Thyroid gland (tissue), 4 donors: ENCODE measurements around the gene ZBTB7B.

Source experiments
- POLR2A ChIP-seq, 2 donors: fragments of 450-650 bp; IDR thresholded peaks; one replicate each; pipeline ENCODE4 v1.6.1; 2017; ENCODE audit warnings: antibody characterized with exemption in 2 of 2, mild to moderate bottlenecking in 2 of 2, moderate library complexity in 1 of 2
- TF ChIP-seq, protein P1 (sequence below), 6 experiments: fragments of 200-600 bp in 3 of 6; fragments of 450-650 bp in 3 of 6; sonication (generic) in 3 of 6; IDR thresholded peaks; one replicate each; pipeline ENCODE4 v1.5.1; 2016 to 2019; ENCODE audit warnings: antibody characterized with exemption in 6 of 6, mild to moderate bottlenecking in 2 of 6, inconsistent platforms in 1 of 6, moderate library complexity in 1 of 6

DNA sequence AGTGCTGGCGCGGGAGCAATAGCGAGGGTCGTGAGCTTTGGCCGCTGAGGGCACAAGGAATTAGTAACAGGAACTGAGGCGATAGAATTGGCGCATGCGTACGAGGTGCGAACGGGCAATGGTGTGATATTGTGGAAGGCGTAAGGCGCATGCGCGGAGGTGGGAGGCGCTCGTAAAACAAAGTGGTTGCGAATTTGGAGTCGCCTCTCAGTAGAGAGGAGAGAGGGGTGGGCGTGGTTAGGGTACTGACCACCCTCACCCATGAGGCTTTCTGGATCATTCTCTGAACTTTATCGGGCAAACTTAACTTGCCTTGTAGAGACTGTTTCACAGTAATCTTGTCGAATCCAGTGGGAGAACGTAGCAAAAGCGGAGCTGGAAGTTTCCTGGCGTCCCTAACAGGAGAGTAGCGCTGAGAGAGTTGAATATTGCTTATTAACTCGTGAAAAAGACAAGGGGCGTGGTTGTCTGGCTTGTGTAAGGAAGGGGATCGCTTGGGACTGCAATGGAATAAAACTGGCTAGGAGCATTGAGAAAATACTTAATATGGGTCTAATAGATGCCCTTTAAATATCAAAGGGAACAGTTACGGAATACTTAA is 27.7 kb upstream of the ZBTB7B start:
- TF ChIP-seq, protein P1, sequence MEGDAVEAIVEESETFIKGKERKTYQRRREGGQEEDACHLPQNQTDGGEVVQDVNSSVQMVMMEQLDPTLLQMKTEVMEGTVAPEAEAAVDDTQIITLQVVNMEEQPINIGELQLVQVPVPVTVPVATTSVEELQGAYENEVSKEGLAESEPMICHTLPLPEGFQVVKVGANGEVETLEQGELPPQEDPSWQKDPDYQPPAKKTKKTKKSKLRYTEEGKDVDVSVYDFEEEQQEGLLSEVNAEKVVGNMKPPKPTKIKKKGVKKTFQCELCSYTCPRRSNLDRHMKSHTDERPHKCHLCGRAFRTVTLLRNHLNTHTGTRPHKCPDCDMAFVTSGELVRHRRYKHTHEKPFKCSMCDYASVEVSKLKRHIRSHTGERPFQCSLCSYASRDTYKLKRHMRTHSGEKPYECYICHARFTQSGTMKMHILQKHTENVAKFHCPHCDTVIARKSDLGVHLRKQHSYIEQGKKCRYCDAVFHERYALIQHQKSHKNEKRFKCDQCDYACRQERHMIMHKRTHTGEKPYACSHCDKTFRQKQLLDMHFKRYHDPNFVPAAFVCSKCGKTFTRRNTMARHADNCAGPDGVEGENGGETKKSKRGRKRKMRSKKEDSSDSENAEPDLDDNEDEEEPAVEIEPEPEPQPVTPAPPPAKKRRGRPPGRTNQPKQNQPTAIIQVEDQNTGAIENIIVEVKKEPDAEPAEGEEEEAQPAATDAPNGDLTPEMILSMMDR (IDR thresholded peaks at IDR 0.05) = peak in 1 of 6 experiments; percentile 5
- peak in 1 of 2 donors; percentile 84 for TF ChIP-seq POLR2A (IDR thresholded peaks at IDR 0.05)
